Measurements from ENCODE around the gene RIMBP2.

Gene RIMBP2

GRCh38 chr12:130423136-130423535 is 293.0 kb downstream of the RIMBP2 start:
- no peak for TF ChIP-seq CTCF (IDR thresholded peaks at IDR 0.05; ENCODE audit: low read depth, low read length, missing control alignments)
- DNase-seq (ENCODE audit: extremely low read depth, low read depth) = no peak
- H3K4me3 ChIP-seq (replicated peaks; ENCODE audit: low read depth, low read length) = no peak overlapping the region

- no peak for TF ChIP-seq CTCF (IDR thresholded peaks at IDR 0.05; ENCODE audit: low read depth, low read length, missing control alignments)
- no peak overlapping the region for H3K4me3 ChIP-seq (replicated peaks; ENCODE audit: low read depth, low read length)
These were observed 293.4 kb downstream of the RIMBP2 start for GRCh38 chr12:130422676-130423075.

GRCh38 chr12:130421896-130422295 is 294.2 kb downstream of the RIMBP2 start:
- no peak for TF ChIP-seq CTCF (IDR thresholded peaks at IDR 0.05; ENCODE audit: low read depth, low read length, missing control alignments)
- no peak for DNase-seq (ENCODE audit: extremely low read depth, low read depth)

More at GRCh38 chr12:130422676-130423075, 293.4 kb downstream of the RIMBP2 start:
- DNase-seq (ENCODE audit: extremely low read depth, low read depth) = no peak

GRCh38 chr12:130420071-130420470 is 296.0 kb downstream of the RIMBP2 start:
- DNase-seq (ENCODE audit: extremely low read depth, low read depth) = no peak
- TF ChIP-seq CTCF (IDR thresholded peaks at IDR 0.05; ENCODE audit: low read depth, low read length, missing control alignments) = no peak
- no peak overlapping the region for H3K4me3 ChIP-seq (replicated peaks; ENCODE audit: low read depth, low read length)

More at GRCh38 chr12:130421896-130422295, 294.2 kb downstream of the RIMBP2 start:
- H3K4me3 ChIP-seq (replicated peaks; ENCODE audit: low read depth, low read length) = no peak overlapping the region

- no peak for DNase-seq (ENCODE audit: extremely low read depth, low read depth)
- H3K4me3 ChIP-seq (replicated peaks; ENCODE audit: low read depth, low read length) = no peak overlapping the region
- TF ChIP-seq CTCF (IDR thresholded peaks at IDR 0.05; ENCODE audit: low read depth, low read length, missing control alignments) = no peak
These were observed 297.0 kb downstream of the RIMBP2 start for GRCh38 chr12:130419116-130419515.

GRCh38 chr12:130418251-130418650 is 297.8 kb downstream of the RIMBP2 start:
- H3K4me3 ChIP-seq (replicated peaks; ENCODE audit: low read depth, low read length) = no peak overlapping the region
- no peak for DNase-seq (ENCODE audit: extremely low read depth, low read depth)
- no peak for TF ChIP-seq CTCF (IDR thresholded peaks at IDR 0.05; ENCODE audit: low read depth, low read length, missing control alignments)

GRCh38 chr12:130414381-130414780 is 301.7 kb downstream of the RIMBP2 start:
- H3K4me3 ChIP-seq (replicated peaks; ENCODE audit: low read depth, low read length) = no peak overlapping the region
- TF ChIP-seq CTCF (IDR thresholded peaks at IDR 0.05; ENCODE audit: low read depth, low read length, missing control alignments) = no peak
- no peak for DNase-seq (ENCODE audit: extremely low read depth, low read depth)

Measured in HFF-Myc (cell line).